HG02938 (cell line): ENCODE data around the gene GIPC3.
"Not testable (repeated sequence)": the region's sequence is repeated elsewhere in the genome, so short reads cannot be mapped to it uniquely, and the experiment has no call there.

ENCODE experiments used
- ATAC-seq: cut with Tn5 transposase; IDR thresholded peaks from one replicate; pipeline ENCODE4 v1.9.1; 2021; ENCODE audit warnings: mild to moderate bottlenecking, moderate library complexity; ENCODE audit not compliant: unreplicated experiment

Gene GIPC3

DNA sequence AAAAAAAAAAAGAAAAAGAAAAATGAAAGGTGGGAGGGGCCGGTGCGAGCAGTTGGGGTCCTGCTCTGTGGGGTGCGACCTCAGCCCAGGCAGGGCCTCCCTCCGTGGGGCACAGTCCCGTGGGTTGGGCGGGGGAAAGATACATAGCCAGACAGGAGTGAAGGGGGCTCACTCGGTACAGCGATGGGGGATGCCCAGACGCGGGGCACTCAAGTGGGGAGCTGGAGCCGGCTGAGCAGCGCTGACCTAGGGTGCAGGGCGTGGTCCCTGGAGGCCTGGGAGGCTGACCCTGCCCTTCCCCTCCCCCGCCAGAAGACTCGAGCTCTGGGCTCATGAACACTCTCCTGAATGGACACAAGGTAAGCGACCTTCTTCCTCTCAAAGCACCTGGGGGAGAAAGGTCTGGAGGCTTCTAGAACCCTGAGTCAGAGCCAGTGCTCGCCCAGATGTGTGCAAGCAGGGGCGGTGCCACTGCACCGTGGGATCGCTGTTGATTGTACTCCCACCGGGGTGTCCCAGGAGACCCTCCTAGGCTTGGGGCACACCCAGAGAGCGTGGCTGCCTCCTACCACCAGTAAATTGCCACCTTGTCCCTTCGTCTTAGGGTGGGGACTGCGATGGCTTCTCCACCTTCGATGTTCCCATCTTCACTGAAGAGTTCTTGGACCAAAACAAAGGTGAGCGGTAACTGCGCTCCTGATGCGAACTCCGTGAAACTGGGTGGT lies 9.2 kb upstream of the GIPC3 start:
- no peak for ATAC-seq

DNA sequence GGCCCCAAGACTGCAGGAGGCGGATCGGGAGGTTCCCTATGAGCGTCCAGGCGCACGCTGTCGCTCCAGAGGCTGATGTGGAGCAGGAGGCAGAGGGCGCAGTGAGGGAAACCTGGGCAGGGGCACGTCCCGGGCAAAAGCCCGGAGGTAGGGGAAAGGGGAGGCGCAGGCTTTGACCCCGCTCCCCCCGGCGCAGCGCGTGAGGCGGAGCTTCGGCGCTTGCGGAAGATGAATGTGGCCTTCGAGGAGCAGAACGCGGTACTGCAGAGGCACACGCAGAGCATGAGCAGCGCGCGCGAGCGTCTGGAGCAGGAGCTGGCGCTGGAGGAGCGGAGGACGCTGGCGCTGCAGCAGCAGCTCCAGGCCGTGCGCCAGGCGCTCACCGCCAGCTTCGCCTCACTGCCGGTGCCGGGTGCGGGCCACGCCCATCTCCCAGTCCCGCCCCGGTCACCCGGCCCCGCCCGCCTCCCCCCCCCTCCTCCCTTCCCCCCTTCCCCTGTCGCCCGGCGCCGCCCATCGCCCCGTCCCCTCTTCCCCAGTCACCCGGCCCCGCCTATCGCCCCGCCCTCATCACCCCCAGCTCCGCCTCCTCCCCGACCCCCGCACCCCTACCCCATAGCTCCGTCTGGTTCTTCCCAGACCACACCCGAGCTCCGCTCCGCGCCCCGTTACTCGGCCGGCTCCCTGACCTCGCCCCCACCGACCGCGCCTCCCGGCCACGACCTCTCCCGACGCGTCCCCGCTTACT lies 8.4 kb upstream of the GIPC3 start:
- no peak for ATAC-seq

DNA sequence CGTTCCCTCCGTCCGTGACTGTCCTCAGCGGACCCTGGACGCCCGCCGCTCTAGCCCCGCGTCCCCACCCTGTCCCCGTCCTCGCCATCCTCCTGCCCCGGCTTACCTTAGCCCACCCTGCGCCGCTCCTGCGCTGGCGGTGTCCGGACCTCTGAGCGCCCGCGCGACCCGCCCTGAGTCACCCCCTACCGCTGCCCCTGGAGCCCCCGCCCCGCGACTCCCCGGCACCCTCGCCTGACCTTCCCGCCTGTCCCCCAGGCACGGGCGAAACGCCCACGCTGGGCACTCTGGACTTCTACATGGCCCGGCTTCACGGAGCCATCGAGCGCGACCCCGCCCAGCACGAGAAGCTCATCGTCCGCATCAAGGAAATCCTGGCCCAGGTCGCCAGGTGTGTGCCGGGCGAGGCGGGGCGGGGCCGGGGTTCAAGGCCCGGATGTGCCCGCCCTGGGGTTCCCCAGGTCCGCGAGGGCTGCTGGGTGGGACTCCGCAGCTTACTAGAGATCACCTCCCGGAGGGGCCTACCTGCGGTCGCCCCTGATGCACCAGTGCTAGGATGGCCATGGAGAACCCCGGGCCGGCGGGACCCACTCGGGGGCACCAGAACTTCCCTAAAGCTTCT lies 7.4 kb upstream of the GIPC3 start:
- ATAC-seq, result no peak

GRCh38 chr19:3578390-3578789 lies 6.9 kb upstream of the GIPC3 start:
- ATAC-seq, result no peak

- no peak for ATAC-seq
Observed at GRCh38 chr19:3580156-3580934, 4.9 kb upstream of the GIPC3 start.

GRCh38 chr19:3581792-3582191 lies 3.5 kb upstream of the GIPC3 start:
- ATAC-seq, result not testable (repeated sequence)

GRCh38 chr19:3584036-3584802 lies 1.1 kb upstream of the GIPC3 start:
- not testable (repeated sequence) for ATAC-seq

GRCh38 chr19:3586127-3586626 lies 899 bp downstream of the GIPC3 start:
- ATAC-seq, result no peak

DNA sequence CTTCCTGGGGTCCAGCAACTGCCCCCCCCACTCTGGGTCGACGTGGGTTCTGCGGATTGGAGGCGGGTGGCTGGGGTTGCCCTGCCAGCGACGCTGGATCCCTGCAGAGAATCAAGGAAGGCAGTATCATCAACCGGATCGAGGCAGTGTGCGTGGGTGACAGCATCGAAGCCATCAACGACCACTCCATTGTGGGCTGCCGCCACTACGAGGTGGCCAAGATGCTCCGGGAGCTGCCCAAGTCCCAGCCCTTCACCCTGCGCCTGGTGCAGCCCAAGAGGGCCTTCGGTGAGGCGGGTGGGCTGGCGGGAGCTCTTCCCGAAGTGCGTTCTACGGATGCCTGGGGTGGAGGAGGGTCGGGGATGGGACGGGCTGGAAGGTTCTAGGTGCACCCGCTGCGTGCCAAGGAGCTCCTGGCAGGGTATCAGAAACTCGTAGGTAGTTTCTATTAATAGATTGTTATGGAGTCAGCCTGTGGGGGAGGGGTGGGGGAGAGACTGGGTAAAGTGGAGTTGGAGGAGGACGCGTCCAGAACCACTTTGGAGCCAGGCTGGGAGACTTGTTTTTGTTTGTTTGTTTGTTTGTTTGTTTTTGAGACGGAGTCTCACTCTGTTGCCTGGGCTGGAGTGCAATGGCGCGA lies 1.5 kb downstream of the GIPC3 start:
- ATAC-seq, result no peak

DNA sequence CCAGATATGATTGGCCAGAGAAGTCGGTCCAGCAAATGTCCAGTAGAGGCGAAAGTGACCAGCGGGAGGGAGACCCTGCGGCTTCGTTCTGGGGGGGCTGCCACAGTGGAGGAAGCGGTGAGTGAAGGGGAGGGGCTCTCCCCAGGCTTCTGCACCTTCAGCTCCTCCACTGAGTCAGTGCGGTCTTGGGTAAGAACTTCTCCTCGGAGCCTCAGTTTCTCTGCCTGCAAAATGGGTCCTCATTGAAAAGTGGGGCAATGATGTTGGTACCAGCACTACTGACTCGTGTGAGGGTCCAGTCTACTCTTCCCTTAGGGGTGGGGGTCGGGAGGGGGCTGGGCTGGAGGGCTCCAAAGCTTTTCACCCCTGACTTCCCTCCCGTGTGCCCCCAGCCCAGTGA lies 4.2 kb downstream of the GIPC3 start:
- no peak for ATAC-seq

DNA sequence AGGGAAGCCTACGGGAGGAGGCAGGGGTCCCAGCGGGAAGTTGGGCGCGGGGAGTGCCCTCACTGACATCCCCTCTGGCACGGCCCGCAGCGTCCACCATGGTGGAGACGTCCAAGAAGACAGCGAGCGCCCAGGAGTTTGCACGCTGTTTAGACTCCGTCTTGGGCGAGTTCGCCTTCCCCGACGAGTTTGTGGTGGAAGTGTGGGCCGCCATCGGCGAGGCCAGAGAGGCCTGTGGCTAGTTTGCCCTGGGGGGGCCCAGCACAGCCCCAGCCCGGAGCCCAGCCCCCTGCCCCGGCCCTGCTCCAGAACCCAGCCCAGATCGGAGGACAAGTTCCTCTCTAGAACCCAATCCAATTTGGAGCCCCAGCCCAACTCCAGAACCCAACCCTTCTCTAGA lies 4.7 kb downstream of the GIPC3 start:
- no peak for ATAC-seq

GRCh38 chr19:3590991-3591659 lies 5.8 kb downstream of the GIPC3 start:
- ATAC-seq, result no peak

DNA sequence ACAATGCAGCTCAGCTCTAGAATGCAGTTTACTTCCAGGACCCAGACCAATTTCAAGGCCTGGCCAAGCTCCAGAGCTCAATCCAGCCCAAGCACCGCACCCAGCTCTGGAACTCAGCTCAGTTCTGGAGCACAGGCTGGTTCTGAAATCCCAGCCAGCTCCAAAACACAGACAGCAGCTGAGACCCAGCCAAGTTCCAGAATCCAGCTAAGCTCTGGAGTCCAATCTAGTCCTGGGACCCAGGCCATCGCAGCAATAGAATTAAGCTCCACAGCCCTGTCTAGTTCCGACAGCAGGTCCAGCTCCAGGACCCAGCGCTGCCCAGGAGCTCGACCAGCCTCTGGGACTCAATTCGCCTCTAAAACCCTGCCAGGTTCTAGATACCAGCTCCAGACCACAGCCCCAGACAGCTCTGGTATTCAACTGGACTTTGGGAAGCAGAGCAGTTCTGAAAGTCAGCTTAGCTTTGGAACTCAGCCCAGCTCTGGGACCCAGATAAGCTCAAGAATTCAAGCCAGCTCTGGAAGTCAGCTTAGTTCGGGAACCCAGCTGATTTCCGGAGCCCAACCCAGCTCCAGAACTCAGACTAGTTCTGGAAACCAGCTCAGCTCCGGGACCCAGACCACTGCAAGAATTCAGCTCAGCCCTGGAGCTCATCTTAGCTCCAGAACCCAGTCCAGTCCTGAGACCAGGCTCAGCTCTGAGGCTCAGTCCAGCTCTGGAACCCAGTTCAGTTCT lies 6.8 kb downstream of the GIPC3 start:
- no peak for ATAC-seq

GRCh38 chr19:3593156-3593555 lies 7.9 kb downstream of the GIPC3 start:
- ATAC-seq, result no peak

DNA sequence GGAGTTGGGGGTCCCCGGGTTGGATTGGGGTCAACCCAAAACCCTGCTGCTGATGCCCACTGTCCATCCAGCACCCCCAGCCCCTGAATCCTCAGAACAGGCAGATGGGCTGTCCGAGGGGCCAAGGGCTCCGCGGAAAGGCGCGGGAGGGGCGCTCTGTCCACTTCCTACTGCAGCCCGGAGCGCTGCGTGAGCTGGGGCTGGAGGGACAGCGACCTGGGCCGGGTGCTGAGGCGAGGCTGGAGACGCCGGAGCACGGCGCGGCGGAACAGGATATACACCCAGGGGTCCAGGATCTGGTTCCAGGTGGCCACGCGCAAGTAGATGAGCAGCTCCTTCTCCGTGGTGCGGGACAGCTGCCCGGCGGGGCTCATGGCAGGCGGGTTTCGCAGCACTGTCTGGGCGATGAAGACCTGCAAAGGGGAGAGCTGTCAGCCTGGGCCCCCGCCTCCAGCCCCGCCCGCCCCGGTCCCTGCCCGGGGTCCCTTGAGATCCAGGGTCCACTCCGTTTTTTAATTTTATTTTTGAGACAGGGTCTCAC lies 10.3 kb downstream of the GIPC3 start:
- no peak for ATAC-seq

DNA sequence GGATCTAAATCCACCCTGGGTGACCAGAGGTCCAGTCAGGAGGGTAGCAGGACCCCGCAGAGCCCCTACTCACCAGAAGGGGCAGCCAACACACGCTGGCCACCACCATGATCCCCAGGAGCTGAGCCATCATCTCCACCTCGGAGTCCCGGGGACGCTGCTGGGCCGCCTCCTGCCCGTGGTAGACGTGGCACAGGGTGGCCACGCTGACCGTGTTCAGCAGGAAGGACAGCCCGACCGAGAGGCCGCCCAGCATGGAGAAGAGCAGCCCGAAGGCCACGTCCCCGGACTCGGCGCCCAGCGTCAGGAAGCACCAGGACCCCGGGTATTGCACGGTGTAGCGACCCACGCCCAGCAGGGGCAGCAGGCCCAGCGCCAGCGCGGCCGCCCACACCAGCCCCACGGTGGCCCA lies 14.5 kb downstream of the GIPC3 start:
- ATAC-seq, result no peak

- no peak for ATAC-seq
Observed at GRCh38 chr19:3601021-3601420, 15.7 kb downstream of the GIPC3 start.

DNA sequence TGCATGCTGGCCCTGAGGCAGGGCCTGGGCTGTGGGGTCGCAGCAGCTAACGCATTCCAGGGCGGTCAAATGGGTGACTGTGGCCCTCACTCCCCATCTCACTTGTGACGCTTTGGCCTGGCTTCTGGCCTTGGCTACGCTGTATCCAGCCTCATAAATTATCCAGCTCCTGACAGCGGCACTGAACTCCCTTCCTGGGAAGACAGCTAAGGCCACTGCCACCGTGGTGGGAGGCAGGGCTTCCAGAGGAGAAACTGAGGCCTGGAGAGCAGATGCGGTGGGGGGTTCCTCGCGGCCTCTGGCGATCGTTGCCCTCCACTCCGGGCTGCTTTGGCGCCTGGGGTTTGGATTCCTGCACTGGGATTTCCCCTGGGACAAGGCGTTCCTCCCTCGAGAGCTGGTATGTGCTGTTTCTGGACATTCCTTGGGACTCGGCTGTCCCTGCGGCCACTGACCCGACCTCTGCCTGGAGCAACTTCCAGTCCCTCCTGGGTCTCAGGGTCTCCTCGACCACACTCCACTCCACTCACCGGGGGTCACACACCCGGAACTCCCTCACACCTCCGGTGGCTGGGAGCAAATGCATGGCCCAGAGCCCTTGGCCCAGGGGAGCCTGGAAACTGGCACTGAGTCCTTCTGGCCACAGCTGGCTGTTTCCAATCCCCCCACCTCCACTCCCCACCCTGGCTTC lies 18.0 kb downstream of the GIPC3 start:
- ATAC-seq, result no peak
